ENCODE measurements around the gene KRTAP10-3.

GRCh38 chr21:44518686-44519085, 39.9 kb downstream of the KRTAP10-3 start:
- TF ChIP-seq, protein P1, sequence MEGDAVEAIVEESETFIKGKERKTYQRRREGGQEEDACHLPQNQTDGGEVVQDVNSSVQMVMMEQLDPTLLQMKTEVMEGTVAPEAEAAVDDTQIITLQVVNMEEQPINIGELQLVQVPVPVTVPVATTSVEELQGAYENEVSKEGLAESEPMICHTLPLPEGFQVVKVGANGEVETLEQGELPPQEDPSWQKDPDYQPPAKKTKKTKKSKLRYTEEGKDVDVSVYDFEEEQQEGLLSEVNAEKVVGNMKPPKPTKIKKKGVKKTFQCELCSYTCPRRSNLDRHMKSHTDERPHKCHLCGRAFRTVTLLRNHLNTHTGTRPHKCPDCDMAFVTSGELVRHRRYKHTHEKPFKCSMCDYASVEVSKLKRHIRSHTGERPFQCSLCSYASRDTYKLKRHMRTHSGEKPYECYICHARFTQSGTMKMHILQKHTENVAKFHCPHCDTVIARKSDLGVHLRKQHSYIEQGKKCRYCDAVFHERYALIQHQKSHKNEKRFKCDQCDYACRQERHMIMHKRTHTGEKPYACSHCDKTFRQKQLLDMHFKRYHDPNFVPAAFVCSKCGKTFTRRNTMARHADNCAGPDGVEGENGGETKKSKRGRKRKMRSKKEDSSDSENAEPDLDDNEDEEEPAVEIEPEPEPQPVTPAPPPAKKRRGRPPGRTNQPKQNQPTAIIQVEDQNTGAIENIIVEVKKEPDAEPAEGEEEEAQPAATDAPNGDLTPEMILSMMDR (IDR thresholded peaks at IDR 0.05; ENCODE audit: extremely low read depth in 1 of 2, insufficient read depth in 1 of 2, low read depth in 1 of 2, low read length in 2 of 2) = no peak
- no peak for TF ChIP-seq POLR2AphosphoS5 (IDR thresholded peaks at IDR 0.05; ENCODE audit: insufficient read depth, low read depth, low read length)
